Fibroblast of lung (primary cell): Measurements from ENCODE around the gene SERPINB10.

Source experiments
- CTCF ChIP-seq, 2 donors: IDR thresholded peaks in 1 of 2; conservative IDR thresholded peaks in 1 of 2; 1 replicate in 1 of 2; 2 replicates in 1 of 2; pipeline ENCODE4 v1.5.1; 2011 to 2012; ENCODE audit warnings: low read length in 2 of 2, control low read depth in 1 of 2, inconsistent platforms in 1 of 2, low read depth in 1 of 2, mild to moderate bottlenecking in 1 of 2
- EZH2 ChIP-seq: IDR thresholded peaks from 2 replicates; pipeline ENCODE4 v1.5.1; 2012; ENCODE audit warnings: low read length, control low read depth, mild to moderate bottlenecking; ENCODE audit errors: missing control alignments

GRCh38 chr18:63860531-63860930 is 47.2 kb upstream of the SERPINB10 start:
- TF ChIP-seq CTCF (conservative IDR thresholded peaks at IDR 0.05 in 1 of 2, IDR thresholded peaks at IDR 0.05 in 1 of 2; ENCODE audit: low read depth in 1 of 2, low read length in 2 of 2) (no peak), EZH2 (no peak)
